HEK293 (cell line): ENCODE results near the gene POR.

Source experiments
- AEBP2 ChIP-seq: fragments of 450-650 bp; formaldehyde crosslinking; IDR thresholded peaks from 2 replicates; pipeline ENCODE4 v1.5.1; 2016; ENCODE audit warnings: missing biosample characterization, missing genetic modification characterization, borderline replicate concordance
- EGR2 ChIP-seq: fragments of 450-650 bp; formaldehyde crosslinking; IDR thresholded peaks from 2 replicates; pipeline ENCODE4 v1.5.1; 2016; ENCODE audit warnings: low read depth, missing biosample characterization, missing genetic modification characterization
- FEZF1 ChIP-seq: fragments of 450-650 bp; formaldehyde crosslinking; IDR thresholded peaks from 2 replicates; pipeline ENCODE4 v1.5.1; 2016; ENCODE audit warnings: missing biosample characterization, missing genetic modification characterization
- HIC1 ChIP-seq: fragments of 450-650 bp; formaldehyde crosslinking; IDR thresholded peaks from 2 replicates; pipeline ENCODE4 v1.5.1; 2016; ENCODE audit warnings: missing biosample characterization, missing genetic modification characterization
- KLF1 ChIP-seq: fragments of 450-650 bp; formaldehyde crosslinking; IDR thresholded peaks from 2 replicates; pipeline ENCODE4 v1.5.1; 2016; ENCODE audit warnings: missing biosample characterization, missing genetic modification characterization
- KLF17 ChIP-seq: fragments of 450-650 bp; formaldehyde crosslinking; IDR thresholded peaks from 2 replicates; pipeline ENCODE4 v1.5.1; 2016; ENCODE audit warnings: missing biosample characterization, missing genetic modification characterization
- KLF8 ChIP-seq: fragments of 450-650 bp; formaldehyde crosslinking; IDR thresholded peaks from 2 replicates; pipeline ENCODE4 v1.5.1; 2016; ENCODE audit warnings: missing biosample characterization, missing genetic modification characterization
- KLF9 ChIP-seq: fragments of 450-650 bp; formaldehyde crosslinking; IDR thresholded peaks from 2 replicates; pipeline ENCODE4 v1.5.1; 2016; ENCODE audit warnings: missing biosample characterization, missing genetic modification characterization, low read depth
- OVOL3 ChIP-seq: fragments of 450-650 bp; formaldehyde crosslinking; IDR thresholded peaks from 2 replicates; pipeline ENCODE4 v1.5.1; 2016; ENCODE audit warnings: missing biosample characterization, missing genetic modification characterization
- REST ChIP-seq: fragments of 450-650 bp; formaldehyde crosslinking; IDR thresholded peaks from 2 replicates; pipeline ENCODE4 v1.5.1; 2016; ENCODE audit warnings: missing biosample characterization, missing genetic modification characterization
- SALL2 ChIP-seq: fragments of 450-650 bp; formaldehyde crosslinking; IDR thresholded peaks from 2 replicates; pipeline ENCODE4 v1.5.0; 2017; ENCODE audit warnings: missing biosample characterization, mild to moderate bottlenecking, missing genetic modification characterization, borderline replicate concordance
- SP7 ChIP-seq: fragments of 450-650 bp; formaldehyde crosslinking; IDR thresholded peaks from 2 replicates; pipeline ENCODE4 v1.5.1; 2016; ENCODE audit warnings: missing biosample characterization, missing genetic modification characterization
- ZBTB10 ChIP-seq: fragments of 450-650 bp; formaldehyde crosslinking; IDR thresholded peaks from 2 replicates; pipeline ENCODE4 v1.5.1; 2016; ENCODE audit warnings: missing biosample characterization, missing genetic modification characterization
- ZBTB26 ChIP-seq: fragments of 450-650 bp; formaldehyde crosslinking; optimal IDR thresholded peaks from 2 replicates; pipeline ENCODE3; 2016; ENCODE audit warnings: missing biosample characterization, mild to moderate bottlenecking, missing genetic modification characterization
- ZBTB7A ChIP-seq: fragments of 450-650 bp; formaldehyde crosslinking; IDR thresholded peaks from 2 replicates; pipeline ENCODE4 v1.5.1; 2016; ENCODE audit warnings: low read depth, missing biosample characterization, missing genetic modification characterization
- ZEB2 ChIP-seq: fragments of 450-650 bp; formaldehyde crosslinking; IDR thresholded peaks from 2 replicates; pipeline ENCODE4 v1.5.1; 2016; ENCODE audit warnings: missing biosample characterization, missing genetic modification characterization
- ZNF184 ChIP-seq: fragments of 450-650 bp; IDR thresholded peaks from 2 replicates; pipeline ENCODE4 v1.5.1; 2018; ENCODE audit warnings: missing biosample characterization, mild to moderate bottlenecking, missing genetic modification characterization
- ZNF202 ChIP-seq: fragments of 450-650 bp; formaldehyde crosslinking; IDR thresholded peaks from 2 replicates; pipeline ENCODE4 v1.5.1; 2016; ENCODE audit warnings: missing biosample characterization, missing genetic modification characterization, borderline replicate concordance
- ZNF24 ChIP-seq: fragments of 450-650 bp; formaldehyde crosslinking; IDR thresholded peaks from 2 replicates; pipeline ENCODE4 v1.5.1; 2016; ENCODE audit warnings: missing biosample characterization, missing genetic modification characterization
- ZNF302 ChIP-seq: fragments of 450-650 bp; formaldehyde crosslinking; IDR thresholded peaks from 2 replicates; pipeline ENCODE4 v1.5.1; 2016; ENCODE audit warnings: missing biosample characterization, missing genetic modification characterization, low read depth
- ZNF341 ChIP-seq: fragments of 450-650 bp; formaldehyde crosslinking; IDR thresholded peaks from 2 replicates; pipeline ENCODE4; 2016; ENCODE audit warnings: low read depth, missing biosample characterization, missing genetic modification characterization
- ZNF394 ChIP-seq: fragments of 450-650 bp; formaldehyde crosslinking; IDR thresholded peaks from 2 replicates; pipeline ENCODE4 v1.5.1; 2016; ENCODE audit warnings: missing biosample characterization, missing genetic modification characterization, mild to moderate bottlenecking, moderate library complexity, borderline replicate concordance
- ZNF514 ChIP-seq: fragments of 450-650 bp; formaldehyde crosslinking; IDR thresholded peaks from 2 replicates; pipeline ENCODE4 v1.5.1; 2016; ENCODE audit warnings: missing biosample characterization, missing genetic modification characterization
- ZNF561 ChIP-seq: fragments of 450-650 bp; IDR thresholded peaks from 2 replicates; pipeline ENCODE4 v1.5.1; 2018; ENCODE audit warnings: missing biosample characterization, missing genetic modification characterization, borderline replicate concordance
- ZNF76 ChIP-seq: fragments of 450-650 bp; formaldehyde crosslinking; IDR thresholded peaks from 2 replicates; pipeline ENCODE4; 2016; ENCODE audit warnings: low read depth, missing biosample characterization, missing genetic modification characterization, borderline replicate concordance

Gene POR

GRCh38 chr7:75914655-75915415, at the start of gene POR (continued):
- TF ChIP-seq SP7 (tag by site-specific recombination) (peak; percentile 44), KLF9 (peak; percentile 98), ZBTB10 (tag by site-specific recombination) (peak; percentile 39; the same call in 1 of the 2 replicates), ZBTB26 (tag by site-specific recombination) (peak; percentile 86), ZBTB7A (tag by site-specific recombination) (no peak; the same call in 1 of the 2 replicates), REST (peak; percentile 48; the same call in 1 of the 2 replicates), ZNF394 (tag by site-specific recombination) (peak; percentile 28; the same call in 1 of the 2 replicates), KLF17 (tag by site-specific recombination) (peak; percentile 70), KLF8 (tag by site-specific recombination) (peak; percentile 85), ZNF514 (tag by site-specific recombination) (no peak), ZNF202 (tag by site-specific recombination) (no peak), SALL2 (tag by site-specific recombination) (no peak), ZNF184 (tag by site-specific recombination) (no peak; the same call in 1 of the 2 replicates), FEZF1 (tag by site-specific recombination) (no peak), ZEB2 (tag by site-specific recombination) (0 out of 2 replicates have a peak, but pooled peaks have one; percentile 41), ZNF561 (tag by site-specific recombination) (peak; percentile 86), ZNF302 (tag by site-specific recombination) (no peak), ZNF76 (peak; percentile 81; the same call in 1 of the 2 replicates), OVOL3 (no peak), ZNF341 (tag by site-specific recombination) (peak; percentile 53), EGR2 (tag by site-specific recombination) (peak; percentile 53), KLF1 (tag by site-specific recombination) (peak; percentile 72), ZNF24 (0 out of 2 replicates have a peak, but pooled peaks have one; percentile 14), HIC1 (peak; percentile 98), AEBP2 (no peak)
